HuH-7 (cell line): ENCODE data around the gene ZNF616.

Source experiments
- DNase-seq: peaks from one replicate; pipeline ENCODE4 v3.0.0; 2011; ENCODE audit warnings: low spot score

The ZNF616 gene

GRCh38 chr19:52139252-52140031, at the start of gene ZNF616:
ZNF616 (minus strand) TSS chr19:52139938; CDS start chr19:52130512, 9,426 bp downstream.
- DNase-seq = peak; percentile 80

GRCh38 chr19:52188822-52189734, 49.3 kb upstream of the ZNF616 start:
- no peak for DNase-seq

- no peak for DNase-seq
These were observed 47.7 kb upstream of the ZNF616 start for GRCh38 chr19:52187407-52187806.

GRCh38 chr19:52176574-52176973, 36.8 kb upstream of the ZNF616 start:
- DNase-seq = no peak

- DNase-seq = no peak
These were observed 32.6 kb upstream of the ZNF616 start for GRCh38 chr19:52172347-52172746.

- no peak for DNase-seq
These were observed 31.8 kb upstream of the ZNF616 start, which contains the start of gene ZNF836 for GRCh38 chr19:52171321-52172169. ZNF836 (minus strand) TSS chr19:52171621; CDS start chr19:52168072, 3,549 bp downstream.

GRCh38 chr19:52170863-52171320, 31.2 kb upstream of the ZNF616 start:
- no peak for DNase-seq

- no peak for DNase-seq
These were observed 30.6 kb upstream of the ZNF616 start for GRCh38 chr19:52170304-52170703.

GRCh38 chr19:52155596-52156359, 16.0 kb upstream of the ZNF616 start:
- no peak for DNase-seq

GRCh38 chr19:52148256-52148655, 8.5 kb upstream of the ZNF616 start:
- DNase-seq = no peak

GRCh38 chr19:52142001-52142595, 2.4 kb upstream of the ZNF616 start:
- no peak for DNase-seq

- DNase-seq = no peak
These were observed 1.5 kb upstream of the ZNF616 start for GRCh38 chr19:52141203-52141602.

- no peak for DNase-seq
These were observed 433 bp upstream of the ZNF616 start for GRCh38 chr19:52140032-52140710.

GRCh38 chr19:52138983-52139251, 821 bp downstream of the ZNF616 start:
- DNase-seq = no peak

GRCh38 chr19:52138278-52138982, 1.3 kb downstream of the ZNF616 start:
- DNase-seq = no peak

- DNase-seq = no peak
These were observed 19.5 kb downstream of the ZNF616 start for GRCh38 chr19:52120286-52120685.

- DNase-seq = no peak
These were observed 24.1 kb downstream of the ZNF616 start for GRCh38 chr19:52115526-52116053.

- no peak for DNase-seq
These were observed 25.0 kb downstream of the ZNF616 start for GRCh38 chr19:52114691-52115090.

- DNase-seq = no peak
These were observed 27.1 kb downstream of the ZNF616 start for GRCh38 chr19:52112624-52113023.
